ENCODE measurements around the gene SLC24A3.

- TF ChIP-seq CTCF (IDR thresholded peaks at IDR 0.05), result no peak
- no peak for TF ChIP-seq POLR2AphosphoS5 (IDR thresholded peaks at IDR 0.05)
- no peak for TF ChIP-seq POLR2A (IDR thresholded peaks at IDR 0.05)
These were observed 414.5 kb downstream of the SLC24A3 start for GRCh38 chr20:19626896-19627295.

All from suprapubic skin (tissue), 4 donors.